H1 (cell line): Measurements from ENCODE around the gene HIVEP2. TPM values are rescaled to one million over a fixed set of nuclear protein-coding genes. Genes with fewer than 3 reads are reported as not detected.

Source experiments
- CTCF ChIA-PET: fragments of 300-600 bp; sonication (Branson Sonifier 250); formaldehyde crosslinking; loops from one replicate; lab custom pipeline; 2021; ENCODE audit not compliant: partially characterized antibody; lab: Charles Lee
- POLR2A ChIA-PET: fragments of 300-600 bp; sonication (Branson Sonifier 250); formaldehyde crosslinking; loops from one replicate; lab custom pipeline; 2021; ENCODE audit warnings: inconsistent platforms; ENCODE audit not compliant: partially characterized antibody; lab: Charles Lee
- DNase-seq, 2 experiments: peaks; one replicate each; pipeline versions ENCODE4 v3.0.0 to v3.0.0-alpha.2; 2010 to 2022; ENCODE audit warnings: low spot score in 2 of 2, low read depth in 1 of 2, mixed read lengths in 1 of 2
- FAIRE-seq: peaks from 2 replicates; lab custom pipeline; 2011; peaks lifted over from hg19 to GRCh38; lab: Jason Lieb, UNC
- H2AFZ ChIP-seq: 2 replicates; pipeline ENCODE4 v1.8.1; 2012; ENCODE audit warnings: low read length, inconsistent platforms
- H2AK5ac ChIP-seq: 2 replicates; pipeline ENCODE4 v1.6.1; 2013; ENCODE audit warnings: low read depth, low read length
- H2BK120ac ChIP-seq: replicated peaks from 2 replicates; pipeline ENCODE3; 2013; ENCODE audit warnings: low read depth, low read length, inconsistent platforms
- H2BK12ac ChIP-seq: 2 replicates; pipeline ENCODE4 v1.6.1; 2013; ENCODE audit warnings: low read depth, low read length
- H2BK15ac ChIP-seq: 2 replicates; pipeline ENCODE4 v1.6.1; 2013; ENCODE audit warnings: low read length
- H2BK20ac ChIP-seq: 2 replicates; pipeline ENCODE4 v1.6.1; 2013; ENCODE audit warnings: low read length
- H2BK5ac ChIP-seq: 2 replicates; pipeline ENCODE4 v1.6.1; 2013; ENCODE audit warnings: low read depth, low read length
- H3K14ac ChIP-seq: 2 replicates; pipeline ENCODE4 v1.6.1; 2013; ENCODE audit warnings: inconsistent platforms; ENCODE audit not compliant: insufficient read length
- H3K18ac ChIP-seq: 2 replicates; pipeline ENCODE4 v1.6.1; 2013; ENCODE audit warnings: low read length; ENCODE audit errors: extremely low read depth
- H3K23ac ChIP-seq: 2 replicates; pipeline ENCODE4 v1.6.1; 2013; ENCODE audit warnings: inconsistent platforms; ENCODE audit not compliant: insufficient read length
- H3K23me2 ChIP-seq: 2 replicates; pipeline ENCODE4 v1.6.1; 2013; ENCODE audit warnings: low read depth, low read length
- H3K27ac ChIP-seq: 2 replicates; pipeline ENCODE4 v1.6.1; 2011; ENCODE audit warnings: low read depth, low read length, inconsistent platforms
- H3K27me3 ChIP-seq, 4 experiments: replicated peaks in 1 of 4; 1 replicate in 1 of 4; 2 replicates in 3 of 4; pipeline versions ENCODE4 v1.6.1 to v1.8.1; 2011 to 2013; ENCODE audit warnings: low read length in 3 of 4, mild to moderate bottlenecking in 3 of 4, inconsistent platforms in 2 of 4, mixed read lengths in 2 of 4, moderate library complexity in 1 of 4; ENCODE audit not compliant: control insufficient read depth in 3 of 4, insufficient read depth in 3 of 4; ENCODE audit errors: extremely low read depth in 1 of 4
- H3K36me3 ChIP-seq, 4 experiments: 2 replicates each; pipeline versions ENCODE4 v1.6.1 to v1.8.1; 2011 to 2013; ENCODE audit warnings: mild to moderate bottlenecking in 4 of 4, low read length in 3 of 4, moderate library complexity in 2 of 4, control low read depth in 1 of 4, inconsistent platforms in 1 of 4; ENCODE audit not compliant: insufficient read depth in 4 of 4, control insufficient read depth in 2 of 4
- H3K4ac ChIP-seq: replicated peaks from 2 replicates; pipeline ENCODE3; 2013; ENCODE audit warnings: low read length, low read depth, mixed read lengths, inconsistent platforms; ENCODE audit not compliant: insufficient read length
- H3K4me1 ChIP-seq, 4 experiments: replicated peaks in 1 of 4; 1 replicate in 1 of 4; 2 replicates in 3 of 4; pipeline versions ENCODE4 v1.6.1 to v1.8.1; 2011 to 2013; ENCODE audit warnings: low read length in 3 of 4, inconsistent platforms in 2 of 4, mixed read lengths in 1 of 4; ENCODE audit not compliant: insufficient read depth in 4 of 4, control insufficient read depth in 3 of 4
- H3K4me2 ChIP-seq, 2 experiments: 2 replicates each; pipeline versions ENCODE4 v1.6.1 to v1.8.1; 2011 to 2013; ENCODE audit warnings: low read depth in 2 of 2, low read length in 2 of 2, control low read depth in 1 of 2, inconsistent platforms in 1 of 2, mild to moderate bottlenecking in 1 of 2; ENCODE audit not compliant: insufficient read depth in 1 of 2
- H3K4me3 ChIP-seq, 4 experiments: fragments of 200-600, 300-600 bp in 1 of 4; sonication (generic), shearing (Covaris generic), sonication (Bioruptor Twin) in 1 of 4; 2 replicates each; pipeline versions ENCODE4 v1.5.1 to v1.8.1; 2011 to 2016; ENCODE audit warnings: low read length in 4 of 4, low read depth in 3 of 4, control low read depth in 2 of 4, inconsistent platforms in 2 of 4, mild to moderate bottlenecking in 2 of 4, mixed read lengths in 1 of 4, moderate library complexity in 1 of 4; ENCODE audit not compliant: insufficient read depth in 2 of 4; ENCODE audit errors: extremely low read depth in 1 of 4
- H3K56ac ChIP-seq: replicated peaks from 2 replicates; pipeline ENCODE3; 2013; ENCODE audit warnings: low read depth, mild to moderate bottlenecking, mixed read lengths, low read length, inconsistent platforms; ENCODE audit not compliant: insufficient read length
- H3K79me1 ChIP-seq: 2 replicates; pipeline ENCODE4 v1.6.1; 2013; ENCODE audit warnings: low read depth, low read length, control low read depth
- H3K79me2 ChIP-seq, 2 experiments: 2 replicates each; pipeline versions ENCODE4 v1.6.1 to v1.8.1; 2012 to 2013; ENCODE audit warnings: low read length in 2 of 2, mild to moderate bottlenecking in 2 of 2, inconsistent platforms in 1 of 2; ENCODE audit not compliant: insufficient read depth in 2 of 2, control insufficient read depth in 1 of 2
- H3K9ac ChIP-seq, 4 experiments: replicated peaks in 1 of 4; 1 replicate in 1 of 4; 2 replicates in 3 of 4; pipeline versions ENCODE4 v1.6.1 to v1.8.1; 2011 to 2013; ENCODE audit warnings: low read depth in 3 of 4, low read length in 3 of 4, control low read depth in 2 of 4, mild to moderate bottlenecking in 2 of 4, moderate library complexity in 2 of 4, inconsistent platforms in 1 of 4; ENCODE audit errors: extremely low read depth in 1 of 4
- H3K9me3 ChIP-seq, 2 experiments: 2 replicates each; pipeline versions ENCODE4 v1.6.1 to v1.8.1; 2012 to 2013; ENCODE audit warnings: mild to moderate bottlenecking in 2 of 2, moderate library complexity in 2 of 2, control low read depth in 1 of 2, inconsistent platforms in 1 of 2, low read depth in 1 of 2, low read length in 1 of 2, mixed read lengths in 1 of 2; ENCODE audit not compliant: insufficient read depth in 2 of 2
- H4K20me1 ChIP-seq, 2 experiments: replicated peaks in 1 of 2; 2 replicates each; pipeline versions ENCODE3 to v1.8.1; 2011 to 2013; ENCODE audit warnings: inconsistent platforms in 2 of 2, low read length in 2 of 2, mild to moderate bottlenecking in 1 of 2; ENCODE audit not compliant: insufficient read depth in 2 of 2, control insufficient read depth in 1 of 2
- H4K5ac ChIP-seq: 2 replicates; pipeline ENCODE4 v1.6.1; 2013; ENCODE audit warnings: low read length, low read depth, mixed read lengths, inconsistent platforms; ENCODE audit not compliant: insufficient read length
- H4K8ac ChIP-seq: 2 replicates; pipeline ENCODE4 v1.8.0; 2013; ENCODE audit warnings: mild to moderate bottlenecking, moderate library complexity, low read length, inconsistent platforms; ENCODE audit not compliant: insufficient read depth; ENCODE audit errors: extremely low read depth
- H4K91ac ChIP-seq: replicated peaks from 2 replicates; pipeline ENCODE3; 2013; ENCODE audit warnings: low read length, mixed read lengths, inconsistent platforms; ENCODE audit not compliant: insufficient read length
- EZH2 ChIP-seq: fragments of 200-600 bp; sonication (generic); IDR thresholded peaks from 2 replicates; pipeline ENCODE4 v1.7.1; 2012; ENCODE audit warnings: low read depth, mild to moderate bottlenecking, moderate library complexity, low read length, inconsistent platforms; ENCODE audit not compliant: severe bottlenecking
- RBBP5 ChIP-seq: IDR thresholded peaks from 2 replicates; pipeline ENCODE4 v1.7.1; 2012; ENCODE audit warnings: low read depth, mild to moderate bottlenecking, inconsistent platforms, low read length, moderate library complexity, borderline replicate concordance
- SAP30 ChIP-seq: fragments of 300-600 bp; sonication (generic); IDR thresholded peaks from 2 replicates; pipeline ENCODE4 v1.7.1; 2012; ENCODE audit warnings: low read length, moderate library complexity, mild to moderate bottlenecking, inconsistent platforms; ENCODE audit not compliant: insufficient read depth, insufficient replicate concordance
- SIRT6 ChIP-seq: IDR thresholded peaks from one replicate; pipeline ENCODE4 v1.7.1; 2012; ENCODE audit warnings: low read length, inconsistent platforms
- SRF ChIP-seq: IDR thresholded peaks from 2 replicates; pipeline ENCODE4 v1.6.1; 2011; ENCODE audit warnings: mild to moderate bottlenecking, low read depth, low read length, moderate library complexity
- WGBS, 2 experiments: shearing (Covaris generic) in 1 of 2; methylation state at CpG; one replicate each; pipeline versions ENCODE4 v1.1.6 to v1.1.7; 2013 to 2015; ENCODE audit warnings: low lambda C conversion rate in 2 of 2, mixed read lengths in 2 of 2, inconsistent platforms in 1 of 2, low coverage in 1 of 2, missing lambda C conversion rate in 1 of 2; ENCODE audit not compliant: insufficient replicate concordance in 2 of 2, insufficient coverage in 1 of 2, insufficient read length in 1 of 2; ENCODE audit errors: extremely low coverage in 1 of 2, missing lambda C conversion rate in 1 of 2; 5-methylcytosine and 5-hydroxymethylcytosine counted together
- polyA plus RNA-seq, 7 experiments: library from polyadenylated mRNA; depleted of rRNA in 3 of 7; stranded (reverse) in 5 of 7; unstranded in 2 of 7; fragments of >200 nt in 5 of 7; fragments of 200-250 nt in 2 of 7; gene quantifications; 1 replicate in 5 of 7; 2 replicates in 1 of 7; 4 replicates in 1 of 7; pipeline versions ENCODE4 v1.2.1 to v1.2.3, GENCODE V29; 2011 to 2013; ENCODE audit warnings: missing spikeins in 2 of 7, mixed read lengths in 2 of 7
- total RNA-seq: library from RNA; stranded (reverse); fragmentation: NEBNext Ultra II Directional; extraction: Animal tissue kit (Norgen Biotek cat#: 25700); gene quantifications from 2 replicates; pipeline ENCODE4 v1.2.1, GENCODE V29; 2021

Gene HIVEP2
- total and polyA plus RNA-seq, 2 of the 8 experiments (the other 6 are each of a cell fraction or from before 2014, with no cell fraction given): 2.2 to 6.1 TPM

DNA sequence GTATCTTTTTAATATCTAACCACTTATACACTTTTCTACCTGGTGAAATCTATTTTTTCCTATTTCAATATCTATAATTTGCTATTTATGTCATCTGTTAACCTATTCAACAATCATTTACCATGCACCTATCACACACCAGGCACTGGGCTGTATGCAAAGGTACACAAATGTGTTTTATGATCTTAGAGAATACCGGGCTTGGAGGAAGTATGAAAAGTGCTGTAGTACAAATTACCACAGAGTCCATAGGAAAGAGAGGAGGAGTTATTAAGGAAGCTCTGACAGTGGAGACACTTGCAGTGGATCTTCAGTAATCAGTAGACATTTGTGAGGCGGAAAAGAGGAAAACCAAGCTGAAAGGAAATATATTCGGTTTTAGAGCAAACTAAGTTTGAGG, 96.0 kb downstream of the HIVEP2 start:
- Histone ChIP-seq H3K18ac (no peak overlapping the region), H2BK120ac (no peak overlapping the region), H3K4me1 (peaks cover 3 to 17% (median 10%) of the 10 kb centered on the region in 4 experiments; a peak in 6 of 7 replicates), H3K79me2 (0 out of 4 replicates have a peak, but pooled peaks cover 0 to 6% of the 10 kb centered on the region in 2 experiments), H2BK15ac (no peak overlapping the region), H3K27ac (no peak overlapping the region), H2AK5ac (no peak overlapping the region), H3K23ac (no peak overlapping the region), H2AFZ (no peak overlapping the region), H3K9me3 (no peaks in the 10 kb centered on the region), H3K9ac (no peak overlapping the region), H4K20me1 (no peaks in the 10 kb centered on the region), H3K4me3 (no peak overlapping the region), H3K14ac (no peak overlapping the region), H3K4me2 (no peak overlapping the region), H3K4ac (no peak overlapping the region), H3K79me1 (no peaks in the 10 kb centered on the region; the same call in 1 of the 2 replicates), H4K5ac (no peak overlapping the region), H2BK12ac (no peak overlapping the region), H4K8ac (no peak overlapping the region), H3K23me2 (no peaks in the 10 kb centered on the region), H2BK20ac (no peak overlapping the region), H3K27me3 (peaks cover 0 to 1% (median 0%) of the 10 kb centered on the region in 4 experiments; a peak in 1 of 7 replicates), H3K56ac (no peak overlapping the region), H2BK5ac (no peak overlapping the region), H3K36me3 (no peaks in the 10 kb centered on the region; a peak in 1 of 8 replicates)
- POLR2A ChIA-PET: no interaction called here
- WGBS, 2 experiments: 87% methylated on average over 3 of the region's 3 CpGs; no CpG with 5 or more reads in 1 of the 2 experiments
- DNase-seq: no peak
- FAIRE-seq: no peak
- CTCF ChIA-PET: interaction anchor here (0.8 to 1.9 kb wide), 3 partner anchors 12 to 81 kb away, joined by 3 to 4 read pairs (median 4); no protein-coding TSS in a partner anchor
- TF ChIP-seq EZH2: no peak
- TF ChIP-seq SRF: no peak
- no peak for TF ChIP-seq SIRT6
- TF ChIP-seq RBBP5: no peak
- TF ChIP-seq SAP30: no peak
- TF ChIP-seq, all 59 proteins: peak for 0
- H4K91ac ChIP-seq: no peak overlapping the region
